ENCODE measurements around the gene NADK2.
"Not testable (repeated sequence)": the region's sequence is repeated elsewhere in the genome, so short reads cannot be mapped to it uniquely, and the experiment has no call there.

Gene NADK2

GRCh38 chr5:36206913-36207312 lies 34.8 kb downstream of the NADK2 start:
- DNase-seq (ENCODE audit: low spot score), result no peak

GRCh38 chr5:36205329-36205728 lies 36.4 kb downstream of the NADK2 start:
- no peak for DNase-seq (ENCODE audit: low spot score)

GRCh38 chr5:36202521-36202961 lies 39.2 kb downstream of the NADK2 start:
- DNase-seq (ENCODE audit: low spot score), result no peak

GRCh38 chr5:36200513-36200912 lies 41.2 kb downstream of the NADK2 start:
- no peak for DNase-seq (ENCODE audit: low spot score)

- no peak for DNase-seq (ENCODE audit: low spot score)
These were observed 42.1 kb downstream of the NADK2 start for GRCh38 chr5:36199620-36200019.

GRCh38 chr5:36198783-36199182 lies 42.9 kb downstream of the NADK2 start:
- not testable (repeated sequence) for DNase-seq (ENCODE audit: low spot score)

- DNase-seq (ENCODE audit: low spot score), result no peak
These were observed 43.4 kb downstream of the NADK2 start for GRCh38 chr5:36198281-36198680.

- DNase-seq (ENCODE audit: low spot score), result no peak
These were observed 48.0 kb downstream of the NADK2 start for GRCh38 chr5:36193746-36194145.

- not testable (repeated sequence) for DNase-seq (ENCODE audit: low spot score)
These were observed 57.3 kb downstream of the NADK2 start for GRCh38 chr5:36184408-36184807.

- no peak for DNase-seq (ENCODE audit: low spot score)
These were observed 60.0 kb downstream of the NADK2 start for GRCh38 chr5:36181774-36182173.

GRCh38 chr5:36180556-36181350 lies 61.0 kb downstream of the NADK2 start:
- DNase-seq (ENCODE audit: low spot score), result no peak

- DNase-seq (ENCODE audit: low spot score), result no peak
These were observed 61.8 kb downstream of the NADK2 start for GRCh38 chr5:36179950-36180349.

GRCh38 chr5:36178524-36178890 lies 63.2 kb downstream of the NADK2 start:
- DNase-seq (ENCODE audit: low spot score), result no peak

GRCh38 chr5:36177715-36178523 lies 63.8 kb downstream of the NADK2 start:
- DNase-seq (ENCODE audit: low spot score), result peak; percentile 5

GRCh38 chr5:36177154-36177553 lies 64.6 kb downstream of the NADK2 start:
- DNase-seq (ENCODE audit: low spot score), result no peak

GRCh38 chr5:36175043-36175442 lies 66.7 kb downstream of the NADK2 start:
- DNase-seq (ENCODE audit: low spot score), result no peak

GRCh38 chr5:36174119-36174518 lies 67.6 kb downstream of the NADK2 start:
- no peak for DNase-seq (ENCODE audit: low spot score)

- no peak for DNase-seq (ENCODE audit: low spot score)
These were observed 68.3 kb downstream of the NADK2 start for GRCh38 chr5:36173426-36173825.

- DNase-seq (ENCODE audit: low spot score), result no peak
These were observed 69.1 kb downstream of the NADK2 start for GRCh38 chr5:36172599-36172998.

- no peak for DNase-seq (ENCODE audit: low spot score)
These were observed 70.8 kb downstream of the NADK2 start for GRCh38 chr5:36170832-36171424.

GRCh38 chr5:36168737-36169136 lies 73.0 kb downstream of the NADK2 start:
- no peak for DNase-seq (ENCODE audit: low spot score)

- DNase-seq (ENCODE audit: low spot score), result no peak
These were observed 77.3 kb downstream of the NADK2 start for GRCh38 chr5:36164461-36164860.
